Activated T-helper 9 cell treated with anti-CD3 and anti-CD28 coated beads, Interleukin-2, amount 50 U/mL, for 16 hours (primary cell): ENCODE results near the gene CFAP58.

Experiments used
- DNase-seq: peaks from one replicate; pipeline ENCODE4 v3.0.0-alpha.2; 2020; ENCODE audit warnings: low read depth

The CFAP58 gene

DNA sequence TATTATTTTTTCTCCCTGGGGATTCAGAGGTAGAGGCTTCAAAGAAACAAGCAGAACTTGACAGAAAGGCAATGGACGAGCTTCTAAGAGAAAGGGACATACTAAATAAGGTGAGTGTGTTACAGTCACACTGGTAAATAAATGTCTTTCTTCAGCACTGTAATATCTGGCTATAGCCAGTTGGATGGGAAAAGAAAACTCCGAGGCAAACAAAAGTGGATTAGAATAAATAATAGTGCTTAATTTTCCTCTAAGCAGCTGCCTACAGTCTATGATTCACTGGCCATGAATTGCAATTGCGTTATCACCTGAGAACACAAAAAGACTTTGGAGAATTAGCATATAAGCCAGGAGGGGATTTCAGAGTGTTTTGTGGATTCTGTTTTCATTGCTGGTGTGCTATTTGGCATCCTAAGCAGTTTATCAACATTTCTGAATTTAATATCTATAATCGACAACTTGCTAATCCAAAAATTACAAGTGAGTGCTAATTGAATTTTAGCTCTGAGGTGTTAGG, 23.2 kb downstream of the CFAP58 start:
- no peak for DNase-seq

DNA sequence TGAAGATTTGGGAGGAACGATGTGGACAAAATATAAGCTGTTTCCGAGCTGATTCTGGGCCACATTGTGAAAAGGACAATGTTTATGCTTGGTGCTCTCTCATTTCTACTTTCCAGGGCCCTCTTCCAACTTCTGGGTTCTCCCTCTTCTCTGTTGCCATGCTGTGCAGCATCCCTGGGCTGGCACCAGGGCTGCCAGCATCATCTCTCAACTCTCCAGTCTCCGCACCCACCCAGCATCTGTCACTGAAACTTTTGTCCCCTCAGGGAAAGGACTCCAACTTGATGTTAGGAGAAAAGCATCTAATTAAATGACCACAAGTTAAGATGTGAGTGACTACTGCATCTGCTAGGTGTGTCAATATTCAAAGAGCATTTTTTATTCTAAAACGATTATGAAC, 26.7 kb downstream of the CFAP58 start:
- DNase-seq = no peak

DNA sequence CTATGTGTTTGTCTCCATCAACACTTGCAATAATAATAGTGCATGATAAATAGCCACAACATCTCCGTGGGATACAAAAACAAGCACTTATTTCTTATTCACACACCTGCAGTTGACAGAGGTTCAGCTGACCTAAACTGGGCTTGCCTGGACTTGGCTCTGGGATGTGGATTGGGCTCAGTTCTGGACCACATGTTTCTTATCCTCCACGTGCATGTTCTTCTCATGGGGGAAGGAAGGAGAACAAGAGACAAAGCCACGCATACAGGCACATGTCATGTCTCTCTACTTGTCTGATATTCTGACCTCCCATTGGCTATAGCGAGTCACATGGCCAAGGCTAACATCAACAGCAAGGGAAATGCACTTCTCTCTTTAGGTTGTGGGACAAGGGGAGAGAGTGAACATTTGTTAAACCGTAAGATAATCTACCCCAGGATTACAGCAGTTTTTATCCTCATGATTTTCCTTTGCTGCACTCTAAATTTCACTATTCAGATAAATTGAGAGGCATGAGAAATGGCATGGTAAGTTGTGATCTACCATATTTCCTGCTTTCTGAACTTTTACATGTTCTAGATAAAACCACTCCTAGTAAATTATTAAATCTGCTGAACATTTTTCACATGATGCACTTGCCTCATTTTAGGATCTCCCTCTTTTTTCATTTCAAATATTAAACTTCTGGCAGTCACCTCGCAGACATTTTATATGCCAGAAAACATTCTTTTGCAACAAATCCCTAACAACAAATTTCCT, 33.7 kb downstream of the CFAP58 start:
- no peak for DNase-seq

DNA sequence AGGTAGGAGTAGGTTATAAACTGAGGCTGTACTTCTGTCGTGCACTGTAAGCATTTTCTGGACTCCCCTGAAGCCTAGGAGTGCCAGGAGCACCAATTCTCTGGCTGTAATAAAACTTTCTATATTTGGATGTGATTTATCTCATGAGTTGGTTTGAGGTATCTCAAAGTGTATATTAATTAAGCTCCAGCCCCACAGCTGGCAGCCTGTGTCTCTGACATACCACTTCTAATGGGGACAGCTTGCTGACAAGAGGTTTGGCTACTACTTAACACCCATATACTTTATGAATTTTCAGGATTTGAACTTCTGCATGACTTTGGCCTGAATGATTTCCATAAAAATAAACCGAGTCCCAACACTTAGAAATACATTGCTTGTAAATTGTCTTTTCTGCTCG, 35.2 kb downstream of the CFAP58 start:
- DNase-seq = no peak

DNA sequence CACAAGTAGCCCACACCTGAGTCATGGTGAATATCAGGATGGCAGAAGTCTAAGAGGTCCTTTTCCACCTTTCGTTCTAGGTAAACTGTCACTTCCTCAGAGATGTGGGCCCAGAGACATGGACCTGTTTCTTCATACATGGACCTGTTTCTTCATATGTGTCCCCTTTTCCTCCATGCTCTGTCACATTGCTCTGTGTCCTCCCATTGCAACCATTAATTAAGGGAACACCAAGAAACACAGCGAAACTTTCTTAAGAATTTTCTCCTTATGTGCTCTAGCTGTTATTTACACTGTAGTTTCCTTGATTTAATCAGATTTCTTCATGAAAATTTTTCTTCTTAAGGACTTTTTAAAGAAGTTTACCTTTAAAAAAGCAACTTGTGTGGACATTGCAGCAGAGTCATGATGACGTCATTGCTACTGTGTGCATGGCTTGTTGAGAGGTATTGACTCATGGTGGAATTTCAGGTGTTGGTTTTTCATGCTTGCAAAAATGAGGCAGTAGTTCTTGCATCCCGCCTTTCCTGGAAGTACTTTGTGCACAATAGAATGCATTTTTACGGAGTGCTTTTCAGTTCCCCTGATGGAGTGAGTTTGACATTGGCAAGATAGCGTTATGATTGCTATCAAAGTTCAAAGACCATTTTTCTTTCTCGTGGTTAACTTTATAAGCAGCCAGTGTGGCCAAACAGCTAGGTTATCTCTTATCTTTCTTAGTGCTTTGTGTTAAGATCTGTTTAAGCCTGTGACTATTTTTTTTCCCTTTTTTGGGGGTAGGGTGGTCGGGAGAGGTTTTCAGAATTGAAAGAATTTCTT, 37.7 kb downstream of the CFAP58 start:
- DNase-seq = no peak

DNA sequence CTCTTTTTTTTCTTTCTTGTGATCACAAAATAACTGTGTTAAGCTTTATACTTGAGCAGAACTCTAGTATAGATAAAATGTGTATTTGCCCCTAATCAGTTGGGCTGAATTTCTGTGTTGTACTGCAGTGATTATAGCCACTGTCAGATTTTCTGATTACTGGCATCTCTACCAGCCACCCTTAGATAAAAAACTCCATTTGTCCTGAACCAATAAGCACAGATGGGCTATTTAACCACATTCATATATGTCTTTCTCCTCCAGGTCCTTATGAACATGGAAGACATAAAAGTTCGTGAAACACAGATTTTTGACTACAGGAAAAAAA, 38.3 kb downstream of the CFAP58 start:
- no peak for DNase-seq

DNA sequence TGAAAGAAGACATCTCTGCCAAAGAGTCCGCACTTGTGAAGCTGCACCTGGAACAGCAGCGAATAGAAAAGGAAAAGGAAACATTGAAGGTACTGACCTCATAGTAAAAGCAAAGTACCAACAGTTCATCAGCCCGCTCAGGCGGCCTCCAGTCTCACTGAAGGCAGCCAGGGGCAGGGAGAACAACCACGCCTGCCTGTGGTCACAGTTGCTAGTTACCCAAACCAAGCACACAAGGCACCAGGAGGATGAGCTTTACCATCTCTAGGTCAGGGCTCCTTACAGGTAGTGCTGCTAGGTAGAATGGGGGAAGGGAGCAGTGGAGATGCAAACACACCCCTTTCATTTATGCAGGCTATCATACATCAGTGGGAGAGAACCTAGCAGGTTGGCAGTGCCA, 39.8 kb downstream of the CFAP58 start:
- no peak for DNase-seq

DNA sequence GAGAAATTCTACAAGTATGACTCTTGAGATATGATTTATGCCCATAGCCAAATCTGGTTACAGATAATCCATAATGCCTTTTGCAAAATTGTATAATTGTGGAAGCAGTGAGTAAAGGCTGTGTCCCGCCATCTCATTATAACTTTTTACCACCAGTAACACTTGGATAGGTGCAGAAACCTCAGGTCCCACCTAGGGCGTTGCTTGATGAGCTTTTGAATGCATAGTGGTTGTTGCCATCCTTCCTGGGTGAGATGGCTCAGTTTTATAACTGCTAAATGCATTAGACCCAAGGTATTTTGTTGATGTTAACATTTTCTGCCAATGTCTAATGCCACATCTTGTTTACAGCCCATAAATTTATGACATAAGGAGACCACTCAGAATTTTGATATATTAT, 42.9 kb downstream of the CFAP58 start:
- DNase-seq = no peak

DNA sequence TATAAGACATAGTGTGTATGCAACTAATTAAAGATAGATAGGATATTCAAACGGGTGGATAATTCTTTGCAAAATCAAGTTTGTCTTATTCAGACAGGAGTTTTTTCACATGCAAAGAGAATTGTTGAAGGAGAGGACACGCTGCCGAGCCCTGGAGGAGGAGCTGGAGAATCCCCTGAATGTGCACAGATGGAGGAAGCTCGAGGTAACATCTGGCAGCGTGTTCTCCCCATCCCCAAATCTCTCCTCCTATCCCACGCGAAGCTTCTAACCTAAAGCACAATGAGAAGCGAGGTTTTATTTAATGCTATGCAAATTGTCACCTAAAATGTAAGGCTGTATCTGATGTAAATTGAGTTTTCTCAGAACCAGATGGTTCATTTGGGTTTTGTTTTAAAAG, 50.0 kb downstream of the CFAP58 start:
- DNase-seq = no peak

DNA sequence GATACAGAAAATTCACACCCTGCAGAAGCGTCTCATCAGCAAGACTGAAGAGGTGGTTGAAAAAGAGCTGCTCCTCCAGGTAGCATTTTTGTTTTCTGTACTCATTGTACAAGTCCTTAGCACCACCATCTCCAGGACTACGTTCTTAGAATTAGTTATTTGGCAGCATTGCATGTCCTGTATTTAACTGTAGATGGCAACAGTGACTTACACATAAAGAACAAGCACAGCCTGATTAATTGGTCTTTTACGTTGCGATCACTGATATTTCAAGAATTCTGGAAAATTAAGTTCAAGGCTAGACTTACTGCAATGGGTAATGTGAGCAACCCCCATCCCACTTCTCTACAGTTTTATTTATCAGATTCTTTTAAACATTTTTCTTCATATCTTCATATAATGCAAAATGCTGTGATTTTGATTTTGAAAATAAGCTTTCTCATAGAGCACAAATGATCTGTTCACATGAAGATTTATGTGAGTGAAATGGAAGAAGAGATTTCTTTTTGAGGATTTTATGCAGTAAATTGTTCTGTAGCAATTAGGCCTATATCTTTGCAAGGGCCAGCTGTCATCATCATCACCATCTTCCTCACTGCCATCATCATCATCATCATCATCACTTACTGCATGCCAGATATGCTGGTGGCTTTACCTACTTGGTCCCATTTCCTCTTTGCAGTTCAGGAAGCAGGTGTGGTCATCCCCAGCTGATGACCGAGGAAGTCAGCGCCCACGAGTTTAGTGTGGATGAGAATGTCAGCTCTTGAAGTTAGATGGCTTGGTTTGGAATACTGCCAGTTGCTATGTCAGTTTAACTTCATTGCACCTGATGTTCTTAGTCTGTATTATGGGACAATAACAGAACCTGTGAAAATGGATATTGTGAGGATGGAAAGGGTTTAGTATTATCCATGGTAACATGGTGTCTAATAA, 53.4 kb downstream of the CFAP58 start:
- no peak for DNase-seq

DNA sequence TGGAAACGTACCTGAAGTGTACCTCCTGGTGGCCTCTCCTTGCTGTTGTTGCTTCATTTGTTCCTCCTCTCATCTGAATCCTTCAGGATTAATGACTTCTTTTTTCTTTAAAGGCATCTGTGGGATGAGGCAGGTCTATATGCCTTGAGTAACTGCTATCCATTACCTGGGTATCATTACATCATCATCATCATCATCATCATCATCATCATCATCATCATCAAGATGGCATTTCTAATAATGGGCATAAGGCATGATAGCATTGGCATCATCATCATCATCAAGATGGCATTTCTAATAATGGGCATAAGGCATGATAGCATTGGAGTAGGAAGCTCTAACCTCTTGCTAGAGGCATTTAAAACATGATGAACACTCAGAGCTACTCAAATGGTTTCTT, 59.9 kb downstream of the CFAP58 start:
- no peak for DNase-seq

DNA sequence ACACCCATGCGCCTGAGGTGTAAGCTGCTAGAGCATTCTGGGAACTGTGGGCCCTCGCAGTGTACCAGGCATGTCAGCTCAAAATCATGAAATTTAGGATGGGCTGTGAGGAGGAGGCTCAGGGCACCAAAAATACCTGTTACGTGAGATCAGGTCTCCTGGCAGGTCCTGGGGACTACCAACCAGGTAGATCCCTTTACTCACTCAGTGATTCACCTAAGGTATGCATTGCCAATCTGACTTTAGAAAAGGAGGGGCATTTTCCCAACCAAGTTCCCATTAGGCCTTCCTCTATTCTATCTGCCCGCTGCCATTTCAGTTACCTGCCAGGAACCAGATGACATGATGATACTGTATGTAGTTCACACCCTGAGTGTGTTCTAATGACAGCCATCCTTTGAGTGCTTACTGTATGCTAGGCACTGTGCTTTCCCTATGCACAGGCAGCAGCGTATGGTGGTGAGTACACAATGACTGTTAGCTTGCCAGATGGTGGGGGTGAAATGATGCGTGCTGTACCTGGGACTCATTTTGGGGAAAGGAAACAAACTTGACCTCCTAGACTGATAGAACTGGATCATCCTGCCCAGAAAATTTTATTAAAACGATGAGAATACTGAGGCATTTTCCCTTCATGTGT, 62.0 kb downstream of the CFAP58 start:
- DNase-seq = no peak

DNA sequence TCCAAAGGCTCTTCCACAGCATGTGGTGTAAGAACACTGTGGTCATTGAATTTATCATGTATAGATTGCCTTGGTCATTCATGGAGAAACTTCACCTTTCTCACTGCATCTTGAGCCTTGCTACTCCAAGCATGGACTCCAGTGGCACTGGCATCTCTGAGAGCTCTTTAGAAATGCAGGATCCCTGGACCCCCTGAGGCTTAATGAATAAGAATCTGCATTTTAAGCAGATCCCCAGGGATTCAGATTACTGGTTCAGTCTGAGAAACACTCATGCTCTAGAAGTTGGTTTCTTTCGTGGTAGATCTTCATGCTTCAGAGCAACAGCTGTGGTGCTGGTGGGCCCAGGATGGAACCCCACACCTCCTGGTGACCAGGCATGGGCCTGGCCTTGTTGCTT, 63.2 kb downstream of the CFAP58 start:
- no peak for DNase-seq

DNA sequence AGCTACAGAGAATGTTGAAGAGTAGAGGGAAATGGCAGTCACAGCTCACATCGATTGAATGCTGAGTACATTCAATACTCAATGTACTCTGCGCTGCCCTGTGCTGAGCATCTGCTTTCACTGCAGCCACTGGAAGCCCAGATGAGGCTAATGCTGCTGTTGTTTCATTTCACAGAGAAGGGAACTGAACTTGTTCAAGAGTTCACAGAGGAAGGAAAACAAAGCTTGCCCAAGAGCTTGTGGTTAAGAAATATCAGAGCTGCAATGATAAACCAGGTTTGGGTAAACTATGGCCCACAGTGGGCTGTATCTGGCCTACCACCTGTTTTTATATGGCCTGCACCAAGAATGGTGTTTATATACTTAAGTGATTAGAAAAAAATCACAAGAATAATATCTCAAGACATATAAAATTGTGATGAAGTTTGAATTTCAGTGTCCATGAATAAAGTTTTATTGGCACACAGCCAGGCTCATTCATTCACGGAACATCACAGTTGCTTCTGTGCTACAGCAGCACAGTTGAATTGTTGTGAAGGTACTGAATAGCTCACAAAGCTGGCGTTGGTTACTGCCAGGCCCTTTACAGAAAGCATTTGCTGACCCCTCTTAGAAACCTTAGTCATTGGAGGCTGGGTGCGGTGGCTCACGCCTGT, 64.1 kb downstream of the CFAP58 start:
- no peak for DNase-seq

DNA sequence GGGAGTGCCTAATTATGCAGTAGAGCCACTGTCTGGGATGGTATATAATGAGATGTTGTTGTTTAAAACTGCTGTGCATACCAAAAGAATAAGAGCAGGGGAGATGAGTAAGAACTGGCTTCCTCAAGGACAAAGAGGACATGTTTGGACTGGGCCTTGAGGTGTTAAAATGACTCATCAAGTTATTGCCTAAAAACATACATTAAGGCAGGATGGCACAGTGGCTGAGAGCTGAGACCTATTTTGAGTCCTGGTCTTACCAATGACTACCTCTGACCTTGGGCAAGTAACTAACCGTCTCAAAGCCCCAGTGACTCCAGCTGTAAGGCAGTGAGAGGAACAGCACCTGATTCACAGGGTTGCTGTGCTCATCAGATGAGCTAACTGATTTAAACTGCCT, 71.1 kb downstream of the CFAP58 start:
- DNase-seq = no peak

DNA sequence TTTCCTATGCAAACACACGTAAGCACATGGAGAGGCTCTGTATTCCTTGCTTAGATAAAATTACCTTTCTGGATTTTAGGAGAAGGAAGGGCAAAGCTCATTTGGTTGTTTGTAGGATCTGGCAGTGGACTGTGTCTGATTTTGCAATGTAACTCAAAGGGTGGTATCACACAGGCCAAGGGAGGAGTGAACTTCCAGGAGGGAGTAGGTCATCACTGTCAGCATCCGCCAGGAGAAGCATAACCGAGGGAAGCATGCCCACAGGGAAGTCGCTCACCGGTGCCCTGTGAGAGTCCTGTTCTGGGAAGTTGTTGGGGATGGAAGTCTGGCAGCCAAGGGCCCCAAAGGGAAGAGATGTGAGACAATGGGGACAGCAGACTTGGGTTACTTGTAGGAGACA, 74.4 kb downstream of the CFAP58 start:
- no peak for DNase-seq

DNA sequence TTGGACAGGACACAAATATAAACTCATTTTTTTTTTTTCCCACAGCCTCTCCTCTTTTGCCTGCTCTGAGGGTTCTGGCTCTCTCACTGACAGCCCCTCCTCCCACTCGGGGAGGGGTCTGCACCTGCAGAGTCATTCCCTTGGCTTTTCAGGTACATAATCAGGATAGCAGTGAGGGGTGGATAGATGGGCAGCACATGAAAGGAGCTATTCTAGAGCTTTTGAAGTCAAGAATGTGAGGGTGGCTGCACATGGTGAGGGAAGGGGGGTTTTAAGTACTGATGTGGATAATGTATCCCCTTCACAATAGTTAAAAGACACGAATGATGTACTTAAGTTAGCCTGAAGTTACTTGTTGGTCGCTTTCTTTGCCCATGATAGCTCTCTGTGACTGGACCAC, 76.2 kb downstream of the CFAP58 start:
- DNase-seq = no peak

DNA sequence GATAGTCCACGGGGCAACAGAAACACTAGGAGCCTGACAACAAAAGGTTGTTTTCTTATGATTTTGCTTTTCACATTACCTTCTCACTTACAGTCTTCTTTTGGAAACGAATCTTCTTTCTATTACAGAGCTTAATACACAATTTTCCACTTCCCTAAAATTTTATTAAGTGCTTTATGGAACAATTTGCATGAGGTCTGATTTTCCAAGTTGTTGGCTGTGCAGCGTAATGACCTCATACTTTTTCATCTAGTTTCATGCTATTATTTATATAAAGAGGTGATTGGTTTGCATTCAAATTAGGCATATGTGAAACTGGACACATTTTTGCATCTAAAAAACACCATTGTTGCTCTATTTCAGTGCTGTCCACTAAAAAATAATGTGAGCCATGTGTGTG, 76.7 kb downstream of the CFAP58 start:
- no peak for DNase-seq

DNA sequence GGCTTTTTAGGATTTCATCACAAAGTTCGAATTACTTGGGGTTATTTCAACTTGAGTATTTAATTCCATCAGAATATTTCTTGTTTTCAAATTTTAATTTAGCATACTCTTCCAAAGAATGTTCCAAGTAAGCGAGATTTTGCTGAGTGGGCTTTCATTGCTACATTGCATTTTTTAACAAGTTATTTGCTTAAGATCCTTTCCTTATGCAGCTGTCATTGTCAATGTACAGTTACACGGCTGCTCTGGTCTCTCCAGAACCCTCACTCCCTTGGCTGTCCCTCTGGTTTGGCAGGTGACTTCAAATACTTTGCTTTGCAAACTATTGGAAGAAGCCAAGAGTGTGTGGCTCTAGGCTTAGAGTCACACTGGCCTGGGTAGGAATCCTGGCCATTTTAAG, 80.0 kb downstream of the CFAP58 start:
- DNase-seq = no peak

DNA sequence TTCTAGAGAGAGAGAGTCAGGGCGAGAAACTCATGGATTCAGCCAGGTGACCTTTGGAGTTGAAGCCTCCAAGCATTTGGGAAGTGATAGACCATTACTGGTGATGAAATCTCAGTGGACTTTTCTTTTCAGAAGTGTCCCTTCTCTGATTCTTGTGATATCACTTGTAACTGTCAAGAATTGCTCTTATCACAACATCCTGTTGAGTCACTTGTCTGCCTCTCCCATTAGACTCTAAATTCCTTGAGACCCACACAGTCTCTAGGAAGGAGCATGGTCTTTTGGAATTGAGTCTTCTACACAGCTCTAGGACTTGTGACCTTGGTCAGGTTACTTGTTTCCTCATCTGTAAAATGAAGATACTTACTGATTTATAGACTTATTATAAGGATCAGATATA, 81.0 kb downstream of the CFAP58 start:
- no peak for DNase-seq

DNA sequence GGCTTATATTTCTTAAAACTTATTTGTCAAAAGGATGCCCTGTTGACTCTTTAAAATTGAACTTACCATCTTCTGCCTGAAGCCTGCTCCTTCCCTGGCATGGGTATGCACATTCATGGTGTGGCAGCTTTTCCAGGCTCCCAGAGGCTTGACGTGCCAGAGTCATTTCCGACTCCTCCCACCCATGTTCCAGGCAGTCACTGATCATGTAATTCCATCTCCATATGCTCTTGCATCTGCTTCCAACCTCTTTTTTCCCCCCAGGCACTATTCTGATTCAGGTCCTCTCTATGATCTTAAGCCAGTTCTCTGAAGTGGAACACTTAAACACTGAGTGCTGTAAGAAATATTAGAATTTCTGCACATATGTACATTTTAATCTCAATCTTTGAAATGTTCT, 82.2 kb downstream of the CFAP58 start:
- DNase-seq = no peak

DNA sequence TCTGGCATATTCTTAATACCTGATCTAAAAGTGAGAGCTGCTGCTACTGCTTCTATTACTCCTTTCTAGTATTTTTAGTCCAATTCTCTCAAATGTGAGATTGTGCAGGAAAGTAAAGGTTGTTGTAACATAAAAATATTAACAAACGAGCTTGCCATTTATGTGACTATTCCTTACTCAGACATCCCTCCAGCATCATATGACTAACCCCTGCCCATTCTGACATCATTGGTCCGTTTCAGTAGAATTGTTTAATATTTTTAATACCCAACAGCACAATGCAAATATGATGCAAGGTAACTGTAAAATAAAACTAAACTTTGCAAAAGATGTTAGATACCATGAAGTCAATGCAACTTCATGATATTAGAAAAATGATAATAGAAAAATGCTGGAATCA, 83.6 kb downstream of the CFAP58 start:
- DNase-seq = no peak
